OCI-LY7 (cell line): ENCODE measurements around the gene STPG1. TPM values are rescaled to one million over a fixed set of nuclear protein-coding genes. Genes with fewer than 3 reads are reported as not detected.

Experiments
- BruUV-seq: library from RNA; stranded (reverse); fragments of 400-500 nt; replicated peaks from 2 replicates; lab custom pipeline; 2021; lab: Mats Ljungman, UMichigan
- CTCF ChIA-PET: fragments of 300-600 bp; sonication (Branson Sonifier 250); formaldehyde crosslinking; loops from one replicate; lab custom pipeline; 2022; ENCODE audit warnings: antibody characterized with exemption; ENCODE audit not compliant: unreplicated experiment; lab: Charles Lee
- POLR2A ChIA-PET: fragments of 300-600 bp; sonication (Branson Sonifier 250); formaldehyde crosslinking; loops from one replicate; lab custom pipeline; 2022; ENCODE audit warnings: antibody characterized with exemption; lab: Charles Lee
- DNase-seq: peaks from one replicate; pipeline ENCODE4 v3.0.0-alpha.2; 2015; ENCODE audit warnings: low spot score
- H2AFZ ChIP-seq: fragments of 200-600 bp; sonication (generic), shearing (Covaris generic); 2 replicates; pipeline ENCODE4 v1.6.1; 2014; ENCODE audit warnings: mild to moderate bottlenecking, antibody characterized with exemption, low read length, moderate library complexity
- H3K27ac ChIP-seq: fragments of 200-600 bp; sonication (generic); 2 replicates; pipeline ENCODE4 v1.5.1; 2014; ENCODE audit warnings: mixed run types, low read depth, mild to moderate bottlenecking, moderate library complexity, low read length, inconsistent platforms; ENCODE audit not compliant: poor library complexity, severe bottlenecking
- H3K36me3 ChIP-seq: fragments of 200-600 bp; sonication (generic); 2 replicates; pipeline ENCODE4 v1.6.1; 2014; ENCODE audit warnings: mild to moderate bottlenecking, antibody characterized with exemption, low read length, moderate library complexity, mixed read lengths; ENCODE audit not compliant: insufficient read depth
- H3K4me1 ChIP-seq: fragments of 200-600 bp; sonication (generic); 2 replicates; pipeline ENCODE4 v1.5.1; 2014; ENCODE audit warnings: mild to moderate bottlenecking, low read length; ENCODE audit not compliant: insufficient read depth, poor library complexity, severe bottlenecking
- H3K4me2 ChIP-seq: fragments of 200-600 bp; sonication (generic); 2 replicates; pipeline ENCODE4 v1.6.1; 2014; ENCODE audit warnings: mild to moderate bottlenecking, low read length
- H3K4me3 ChIP-seq: fragments of 200-600 bp; sonication (generic); 2 replicates; pipeline ENCODE4 v1.5.1; 2014; ENCODE audit warnings: mild to moderate bottlenecking, low read depth, low read length; ENCODE audit not compliant: poor library complexity, severe bottlenecking
- H3K79me2 ChIP-seq: fragments of 200-600 bp; sonication (generic); 2 replicates; pipeline ENCODE4 v1.6.1; 2016; ENCODE audit warnings: low read depth, mild to moderate bottlenecking, low read length, moderate library complexity, mixed read lengths; ENCODE audit not compliant: insufficient read depth
- H3K9me2 ChIP-seq: fragments of 200-600 bp; sonication (generic); 2 replicates; pipeline ENCODE4 v1.6.1; 2016; ENCODE audit warnings: mild to moderate bottlenecking, low read length, mixed read lengths; ENCODE audit not compliant: insufficient read depth
- H3K9me3 ChIP-seq: fragments of 200-600 bp; sonication (generic); 2 replicates; pipeline ENCODE4 v1.6.1; 2014; ENCODE audit warnings: mild to moderate bottlenecking, mixed run types, low read length, mixed read lengths
- H4K20me1 ChIP-seq: fragments of 200-600 bp; sonication (generic); 2 replicates; pipeline ENCODE4 v1.6.1; 2014; ENCODE audit warnings: mild to moderate bottlenecking, antibody characterized with exemption, low read length, moderate library complexity, mixed read lengths; ENCODE audit not compliant: insufficient read depth
- CTCF ChIP-seq: fragments of 200-600 bp; sonication (generic); conservative IDR thresholded peaks from 2 replicates; pipeline ENCODE4 v1.5.1; 2014; ENCODE audit warnings: mild to moderate bottlenecking, antibody characterized with exemption, low read length, moderate library complexity, mixed read lengths
- EZH2phosphoT487 ChIP-seq: fragments of 200-600 bp; sonication (generic); IDR thresholded peaks from 2 replicates; pipeline ENCODE4 v1.6.1; 2018; ENCODE audit warnings: low read depth, borderline replicate concordance, mild to moderate bottlenecking, mixed run types, antibody characterized with exemption, low read length, moderate library complexity, mixed read lengths
- intact Hi-C: fragments of 100-400 bp; cut with micrococcal nuclease; formaldehyde crosslinking; loops from one replicate; pipeline ENCODE4 v1.10.0; 2022; ENCODE audit not compliant: unreplicated experiment
- total RNA-seq, 2 experiments: library from RNA; depleted of rRNA in 1 of 2; stranded (reverse); fragments of >200 nt in 1 of 2; shearing (Covaris generic) in 1 of 2; gene quantifications; 2 replicates each; pipeline ENCODE4 v1.2.3, GENCODE V29; 2014 to 2022

The STPG1 gene
- total RNA-seq, 2 experiments from 2014 or later, result 5.1 to 9.6 TPM

DNA sequence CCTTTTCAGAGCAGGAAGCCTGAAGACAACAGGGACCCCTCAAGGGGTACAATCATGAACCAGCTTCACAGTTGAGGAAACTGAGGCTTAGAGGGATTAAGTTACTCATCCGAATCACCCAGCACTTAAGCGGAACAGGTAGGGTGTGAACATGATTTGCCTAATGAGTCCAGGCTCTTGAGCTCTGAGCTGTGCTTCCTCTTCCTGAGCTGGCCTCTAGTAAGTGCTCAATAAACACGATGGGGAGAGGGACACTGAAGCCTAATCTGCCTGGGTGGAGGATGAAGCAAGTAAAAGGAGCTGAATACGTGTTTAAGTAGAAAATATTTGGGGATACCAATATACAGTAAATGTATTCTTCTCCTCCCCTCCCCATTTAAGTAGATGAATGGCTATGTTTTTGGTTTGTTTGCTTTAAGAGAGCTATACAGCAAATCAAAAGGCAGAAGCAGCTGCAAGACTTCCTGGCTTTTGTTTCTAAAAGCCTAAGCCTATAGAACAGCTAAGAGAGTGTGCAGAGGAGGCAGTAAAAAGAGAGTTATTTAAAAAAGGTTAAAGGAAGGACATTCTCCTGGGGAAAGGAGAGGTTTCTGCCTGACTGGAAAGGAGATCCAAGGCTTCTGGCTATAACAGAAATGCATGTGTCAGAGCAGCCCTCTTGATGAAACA lies 20.5 kb downstream of the STPG1 start:
- intact Hi-C loops, result loop anchor here (1.0 kb wide), 3 partner anchors 194 to 322 kb away; no protein-coding TSS in a partner anchor
- Histone ChIP-seq H3K27ac (peak overlapping the region; percentile 88), H3K4me1 (peaks cover 44% of the 10 kb centered on the region), H4K20me1 (no peaks in the 10 kb centered on the region), H3K79me2 (no peaks in the 10 kb centered on the region), H3K4me3 (peak overlapping the region; percentile 58), H3K4me2 (peak overlapping the region; percentile 86), H2AFZ (peak overlapping the region; percentile 93), H3K9me3 (peaks cover 10% of the 10 kb centered on the region; the same call in 1 of the 2 replicates), H3K9me2 (no peaks in the 10 kb centered on the region), H3K36me3 (no peaks in the 10 kb centered on the region)
- ChIA-PET CTCF (interaction anchor here (0.6 to 4.3 kb wide), 10 partner anchors 17 to 323 kb away, joined by 3 to 37 read pairs (median 4); no protein-coding TSS in a partner anchor), POLR2A (interaction anchor here (0.5 to 4.3 kb wide), 19 partner anchors 10 to 1235 kb away, joined by 3 to 45 read pairs (median 3); partner anchors contain the start of genes NIPAL3 and STPG1)
- BruUV-seq, result no TSS peak
- DNase-seq, result peak; percentile 87
- TF ChIP-seq CTCF (no peak), EZH2phosphoT487 (no peak)

GRCh38 chr1:24392604-24392946 lies 21.0 kb downstream of the STPG1 start:
- H3K4me3 ChIP-seq, result peak overlapping the region; percentile 58
- CTCF ChIA-PET, result interaction anchor here (0.9 to 4.3 kb wide), 9 partner anchors 18 to 322 kb away, joined by 3 to 37 read pairs (median 4); no protein-coding TSS in a partner anchor

More at GRCh38 chr1:24392604-24392946, 21.0 kb downstream of the STPG1 start:
- no TSS peak for BruUV-seq
- peak overlapping the region; percentile 88 for H3K27ac ChIP-seq
- H3K79me2 ChIP-seq, result no peaks in the 10 kb centered on the region
- POLR2A ChIA-PET, result interaction anchor here (0.5 to 4.3 kb wide), 11 partner anchors 16 to 1234 kb away, joined by 3 to 45 read pairs (median 5); partner anchors contain the start of gene STPG1
- H2AFZ ChIP-seq, result peak overlapping the region; percentile 93
- intact Hi-C loops, result loop anchor here (1.0 kb wide), 3 partner anchors 195 to 321 kb away; no protein-coding TSS in a partner anchor
- no peaks in the 10 kb centered on the region for H3K9me2 ChIP-seq
- H3K9me3 ChIP-seq, result peaks cover 10% of the 10 kb centered on the region; the same call in 1 of the 2 replicates
- no peak for DNase-seq
- no peaks in the 10 kb centered on the region for H3K36me3 ChIP-seq
- H3K4me2 ChIP-seq, result peak overlapping the region; percentile 86
- peaks cover 44% of the 10 kb centered on the region for H3K4me1 ChIP-seq
- no peaks in the 10 kb centered on the region for H4K20me1 ChIP-seq
- TF ChIP-seq CTCF (peak; percentile 63), EZH2phosphoT487 (no peak)
